HCT116 (cell line): Measurements from ENCODE around the gene SLC25A21. TPM values are rescaled to one million over a fixed set of nuclear protein-coding genes. Genes with fewer than 3 reads are reported as not detected.

ENCODE experiments used
- ATAC-seq: fragments of 200-7000 bp; cut with Tn5 transposase; 2 replicates; pipeline ENCODE4 v1.9.1; 2020; ENCODE audit warnings: mild to moderate bottlenecking, moderate library complexity
- BruUV-seq: library from RNA; stranded (reverse); fragments of 400-500 nt; replicated peaks from 2 replicates; lab custom pipeline; 2021; lab: Mats Ljungman, UMichigan
- CTCF ChIA-PET: fragments of 300-600 bp; sonication (Branson Sonifier 250); formaldehyde crosslinking; loops from one replicate; lab custom pipeline; 2021; ENCODE audit warnings: antibody characterized with exemption; lab: Charles Lee
- POLR2A ChIA-PET: fragments of 300-600, 350-600 bp; sonication (Branson Sonifier 250); formaldehyde crosslinking; loops from one replicate; lab custom pipeline; 2021; ENCODE audit warnings: antibody characterized with exemption; lab: Charles Lee
- RAD21 ChIA-PET, 2 experiments: fragments of 300-600 bp; sonication (Branson Sonifier 250); formaldehyde crosslinking; loops; one replicate each; lab custom pipeline; 2023; ENCODE audit warnings: low total read pairs in 2 of 2; ENCODE audit not compliant: uncharacterized antibody in 2 of 2, unreplicated experiment in 2 of 2, low non-redundant PET in 1 of 2; lab: Charles Lee
- DNase-seq: peaks from one replicate; pipeline ENCODE4 v3.0.0-alpha.2; 2010; ENCODE audit warnings: low read depth, low spot score
- H2AFZ ChIP-seq: fragments of 200-600 bp; shearing (Covaris generic), sonication (generic); 2 replicates; pipeline ENCODE4 v1.6.1; 2017; ENCODE audit warnings: low read depth, mixed run types, mixed read lengths, antibody characterized with exemption, low read length; ENCODE audit not compliant: poor library complexity, severe bottlenecking
- H3K27ac ChIP-seq: 2 replicates; pipeline ENCODE4 v1.5.1; 2012; ENCODE audit warnings: low read depth, low read length
- H3K27me3 ChIP-seq: fragments of 200-600 bp; sonication (generic); 2 replicates; pipeline ENCODE4 v1.6.1; 2016; ENCODE audit warnings: mixed run types, low read length, mixed read lengths; ENCODE audit not compliant: insufficient read depth
- H3K36me3 ChIP-seq, 2 experiments: fragments of 200-500 bp in 1 of 2; fragments of 200-600 bp in 1 of 2; sonication (Bioruptor generic) in 1 of 2; sonication (generic) in 1 of 2; 2 replicates each; pipeline versions ENCODE4 v1.5.1 to v1.6.1; 2014 to 2016; ENCODE audit warnings: low read length in 2 of 2, inconsistent platforms in 1 of 2, mixed read lengths in 1 of 2, mixed run types in 1 of 2; ENCODE audit not compliant: insufficient read depth in 2 of 2, control insufficient read depth in 1 of 2
- H3K4me1 ChIP-seq, 2 experiments: fragments of 200-600 bp in 1 of 2; sonication (generic) in 1 of 2; 2 replicates each; pipeline versions ENCODE4 v1.5.1 to v1.6.1; 2012 to 2017; ENCODE audit warnings: low read length in 2 of 2, inconsistent platforms in 1 of 2, mild to moderate bottlenecking in 1 of 2, mixed read lengths in 1 of 2, mixed run types in 1 of 2, moderate library complexity in 1 of 2; ENCODE audit not compliant: insufficient read depth in 2 of 2, control insufficient read depth in 1 of 2
- H3K4me2 ChIP-seq: fragments of 200-600 bp; sonication (generic); 2 replicates; pipeline ENCODE4 v1.6.1; 2017; ENCODE audit warnings: mixed run types, low read length, mixed read lengths
- H3K4me3 ChIP-seq, 2 experiments: fragments of 200-600 bp in 1 of 2; sonication (generic) in 1 of 2; replicated peaks in 1 of 2; 2 replicates each; pipeline ENCODE4 v1.5.1; 2011 to 2016; ENCODE audit warnings: low read length in 2 of 2, control low read depth in 1 of 2, low read depth in 1 of 2, mild to moderate bottlenecking in 1 of 2, mixed read lengths in 1 of 2, mixed run types in 1 of 2
- H3K79me2 ChIP-seq: fragments of 200-600 bp; sonication (generic); 2 replicates; pipeline ENCODE4 v1.6.1; 2017; ENCODE audit warnings: mild to moderate bottlenecking, mixed run types, low read length, moderate library complexity, mixed read lengths; ENCODE audit not compliant: insufficient read depth
- H3K9ac ChIP-seq: fragments of 200-600 bp; sonication (generic); 2 replicates; pipeline ENCODE4 v1.6.1; 2016; ENCODE audit warnings: low read length, mixed read lengths
- H3K9me2 ChIP-seq: fragments of 200-600 bp; sonication (generic), shearing (Covaris generic); 2 replicates; pipeline ENCODE4 v1.6.1; 2017; ENCODE audit warnings: mixed run types, mild to moderate bottlenecking, moderate library complexity; ENCODE audit not compliant: insufficient read depth
- H3K9me3 ChIP-seq, 2 experiments: fragments of 200-500 bp in 1 of 2; fragments of 200-600 bp in 1 of 2; sonication (Bioruptor generic) in 1 of 2; sonication (generic) in 1 of 2; 2 replicates each; pipeline ENCODE4 v1.6.1; 2014 to 2017; ENCODE audit warnings: low read length in 2 of 2, mixed read lengths in 2 of 2, inconsistent platforms in 1 of 2, low read depth in 1 of 2, mild to moderate bottlenecking in 1 of 2, mixed run types in 1 of 2, moderate library complexity in 1 of 2; ENCODE audit not compliant: control insufficient read depth in 1 of 2, insufficient read depth in 1 of 2
- H4K20me1 ChIP-seq: fragments of 200-600 bp; sonication (generic), shearing (Covaris generic); 2 replicates; pipeline ENCODE4 v1.6.1; 2017; ENCODE audit warnings: mixed run types, mild to moderate bottlenecking, moderate library complexity; ENCODE audit not compliant: insufficient read depth
- CBX3 ChIP-seq: IDR thresholded peaks from 2 replicates; pipeline ENCODE4 v1.6.1; 2012; ENCODE audit warnings: low read depth
- CEBPB ChIP-seq: IDR thresholded peaks from 2 replicates; pipeline ENCODE4 v1.6.1; 2012; ENCODE audit warnings: low read depth
- EGR1 ChIP-seq: IDR thresholded peaks from 2 replicates; pipeline ENCODE4 v1.6.1; 2012; ENCODE audit warnings: low read depth
- EZH2 ChIP-seq: fragments of 200-600 bp; sonication (generic); IDR thresholded peaks from 2 replicates; pipeline ENCODE4 v1.6.1; 2017; ENCODE audit warnings: antibody characterized with exemption, mixed run types
- FOSL1 ChIP-seq: IDR thresholded peaks from 2 replicates; pipeline ENCODE4 v1.6.1; 2012; ENCODE audit warnings: low read depth
- JUND ChIP-seq: IDR thresholded peaks from 2 replicates; pipeline ENCODE4 v1.6.1; 2012
- POLR2A ChIP-seq: IDR thresholded peaks from 2 replicates; pipeline ENCODE4 v1.7.0; 2011; ENCODE audit warnings: borderline replicate concordance; ENCODE audit not compliant: insufficient read depth, insufficient read length; ENCODE audit errors: extremely low read depth
- POLR2AphosphoS5 ChIP-seq: IDR thresholded peaks from 2 replicates; pipeline ENCODE4 v1.6.1; 2011; ENCODE audit warnings: mild to moderate bottlenecking, low read depth, low read length, moderate library complexity
- RAD21 ChIP-seq: IDR thresholded peaks from 2 replicates; pipeline ENCODE4 v1.6.1; 2012; ENCODE audit warnings: low read depth, mild to moderate bottlenecking
- SIN3A ChIP-seq: IDR thresholded peaks from 2 replicates; pipeline ENCODE4 v1.6.1; 2012; ENCODE audit warnings: low read depth
- SP1 ChIP-seq: IDR thresholded peaks from 2 replicates; pipeline ENCODE4 v1.6.1; 2012; ENCODE audit warnings: low read depth
- SRF ChIP-seq: IDR thresholded peaks from 2 replicates; pipeline ENCODE4 v1.6.1; 2012; ENCODE audit warnings: low read depth
- TCF7L2 ChIP-seq: IDR thresholded peaks from 2 replicates; pipeline ENCODE4 v1.7.0; 2011; ENCODE audit warnings: borderline replicate concordance, inconsistent platforms; ENCODE audit not compliant: insufficient read depth, insufficient read length; ENCODE audit errors: extremely low read depth
- YY1 ChIP-seq: IDR thresholded peaks from 2 replicates; pipeline ENCODE4 v1.6.1; 2011; ENCODE audit warnings: low read length, low read depth, moderate library complexity, mild to moderate bottlenecking; ENCODE audit not compliant: insufficient replicate concordance; ENCODE audit errors: extremely low read depth
- ZFX ChIP-seq: fragments of 450-650 bp; IDR thresholded peaks from 2 replicates; pipeline ENCODE4 v1.6.1; 2017
- intact Hi-C: fragments of 100-400 bp; cut with micrococcal nuclease; formaldehyde crosslinking; loops from 2 replicates; pipeline ENCODE4 v1.10.0; 2022
- total RNA-seq: library from RNA; stranded (reverse); gene quantifications from one replicate; pipeline ENCODE4 v1.2.1, GENCODE V29; 2021; ENCODE audit not compliant: unreplicated experiment
- TF ChIP-seq, protein P1 (sequence below), 3 experiments: fragments of 200-600 bp in 1 of 3; sonication (generic) in 1 of 3; IDR thresholded peaks in 2 of 3; conservative IDR thresholded peaks in 1 of 3; 2 replicates each; pipeline ENCODE4 v1.5.1; 2012 to 2017; ENCODE audit warnings: low read depth in 2 of 3, low read length in 2 of 3, antibody characterized with exemption in 1 of 3, borderline replicate concordance in 1 of 3, control low read depth in 1 of 3, mild to moderate bottlenecking in 1 of 3, mixed read lengths in 1 of 3, mixed run types in 1 of 3, moderate library complexity in 1 of 3; ENCODE audit not compliant: insufficient read depth in 1 of 3
- TF ChIP-seq, protein P2 (sequence below): IDR thresholded peaks from 2 replicates; pipeline ENCODE4 v1.6.1; 2012; ENCODE audit warnings: low read depth
- TF ChIP-seq, protein P3 (sequence below): IDR thresholded peaks from 2 replicates; pipeline ENCODE4 v1.6.1; 2012

Gene SLC25A21
- total RNA-seq, 1 experiment from 2014 or later: 3.5 TPM

DNA sequence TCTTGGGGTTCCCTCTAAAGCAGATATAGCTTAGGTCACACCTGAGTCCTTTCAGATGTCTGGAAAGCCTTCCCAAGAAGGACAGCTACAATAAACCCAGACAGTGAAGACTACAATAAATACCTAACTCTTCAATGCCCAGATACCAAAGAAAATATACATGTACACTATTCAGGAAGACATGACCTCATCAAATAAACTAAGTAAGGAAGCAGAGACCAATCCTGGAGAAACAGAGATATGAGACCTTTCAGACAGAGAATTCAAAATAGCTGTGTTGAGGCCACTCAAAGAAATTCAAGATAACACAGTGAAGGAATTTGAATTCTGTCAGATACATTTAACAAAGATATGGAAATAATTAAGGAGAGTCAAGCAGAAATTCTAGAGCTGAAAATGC is 40.6 kb upstream of the SLC25A21 start:
- ChIA-PET CTCF (interaction anchor here (1.5 kb wide), 1 partner anchor 17 kb away, joined by 4 read pairs; no protein-coding TSS in a partner anchor), RAD21 (no interaction called here), POLR2A (no interaction called here)
- Histone ChIP-seq H3K79me2 (0 out of 2 replicates have a peak, but pooled peaks cover 7% of the 10 kb centered on the region), H2AFZ (no peak overlapping the region), H4K20me1 (no peaks in the 10 kb centered on the region), H3K9ac (no peak overlapping the region), H3K27me3 (no peaks in the 10 kb centered on the region), H3K4me3 (no peak overlapping the region), H3K27ac (no peak overlapping the region), H3K9me3 (no peaks in the 10 kb centered on the region), H3K36me3 (no peaks in the 10 kb centered on the region), H3K4me2 (no peak overlapping the region), H3K9me2 (no peaks in the 10 kb centered on the region), H3K4me1 (no peaks in the 10 kb centered on the region)
- TF ChIP-seq FOSL1 (no peak), CBX3 (no peak), POLR2AphosphoS5 (no peak), JUND (no peak), EGR1 (no peak), EZH2 (no peak), SRF (no peak), TCF7L2 (no peak), YY1 (no peak)
- intact Hi-C loops: no loop called here
- no TSS peak for BruUV-seq
- DNase-seq (no peak), ATAC-seq (no peak)

DNA sequence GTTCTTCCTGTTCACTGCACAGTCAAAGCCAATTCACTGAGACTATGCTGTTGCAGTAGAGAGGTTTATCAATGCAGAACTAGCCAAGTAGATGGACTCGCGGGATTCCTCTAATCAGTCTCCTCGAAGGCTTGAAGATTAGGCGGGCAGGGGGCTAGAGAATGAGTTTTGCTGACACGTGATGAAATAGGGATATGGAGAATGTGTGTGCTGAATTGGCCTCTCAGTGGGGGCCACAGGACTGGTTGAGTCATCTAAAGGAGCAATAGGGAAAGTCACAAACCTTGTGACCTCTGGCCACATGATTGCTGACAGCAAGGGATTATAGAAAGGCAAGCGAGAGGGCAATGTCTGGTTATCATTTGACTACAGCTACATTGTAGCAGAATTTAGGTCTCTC is 38.0 kb upstream of the SLC25A21 start:
- H3K4me1 ChIP-seq: no peaks in the 10 kb centered on the region
- H3K27me3 ChIP-seq: no peaks in the 10 kb centered on the region
- peaks cover 23% of the 10 kb centered on the region for H3K79me2 ChIP-seq
- ChIA-PET CTCF (no interaction called here), POLR2A (no interaction called here), RAD21 (no interaction called here)
- DNase-seq (no peak), ATAC-seq (no peak)
- H3K36me3 ChIP-seq: no peaks in the 10 kb centered on the region
- intact Hi-C loops: no loop called here
- no peak overlapping the region for H3K4me2 ChIP-seq
- H3K9me2 ChIP-seq: no peaks in the 10 kb centered on the region
- no peak overlapping the region for H2AFZ ChIP-seq
- no peak overlapping the region for H3K27ac ChIP-seq
- H4K20me1 ChIP-seq: no peaks in the 10 kb centered on the region
- BruUV-seq: no TSS peak
- no peak overlapping the region for H3K9ac ChIP-seq
- H3K9me3 ChIP-seq: peaks cover 11 to 12% of the 10 kb centered on the region in 2 experiments; a peak in 2 of 4 replicates
- H3K4me3 ChIP-seq: no peak overlapping the region
- TF ChIP-seq, protein P1, sequence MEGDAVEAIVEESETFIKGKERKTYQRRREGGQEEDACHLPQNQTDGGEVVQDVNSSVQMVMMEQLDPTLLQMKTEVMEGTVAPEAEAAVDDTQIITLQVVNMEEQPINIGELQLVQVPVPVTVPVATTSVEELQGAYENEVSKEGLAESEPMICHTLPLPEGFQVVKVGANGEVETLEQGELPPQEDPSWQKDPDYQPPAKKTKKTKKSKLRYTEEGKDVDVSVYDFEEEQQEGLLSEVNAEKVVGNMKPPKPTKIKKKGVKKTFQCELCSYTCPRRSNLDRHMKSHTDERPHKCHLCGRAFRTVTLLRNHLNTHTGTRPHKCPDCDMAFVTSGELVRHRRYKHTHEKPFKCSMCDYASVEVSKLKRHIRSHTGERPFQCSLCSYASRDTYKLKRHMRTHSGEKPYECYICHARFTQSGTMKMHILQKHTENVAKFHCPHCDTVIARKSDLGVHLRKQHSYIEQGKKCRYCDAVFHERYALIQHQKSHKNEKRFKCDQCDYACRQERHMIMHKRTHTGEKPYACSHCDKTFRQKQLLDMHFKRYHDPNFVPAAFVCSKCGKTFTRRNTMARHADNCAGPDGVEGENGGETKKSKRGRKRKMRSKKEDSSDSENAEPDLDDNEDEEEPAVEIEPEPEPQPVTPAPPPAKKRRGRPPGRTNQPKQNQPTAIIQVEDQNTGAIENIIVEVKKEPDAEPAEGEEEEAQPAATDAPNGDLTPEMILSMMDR (IDR thresholded peaks at IDR 0.05 in 2 of 3, conservative IDR thresholded peaks at IDR 0.05 in 1 of 3; ENCODE audit: borderline replicate concordance in 1 of 3, insufficient read depth in 1 of 3, low read depth in 2 of 3, low read length in 2 of 3): no peak
- no peak for TF ChIP-seq EGR1
- TF ChIP-seq, protein P2, sequence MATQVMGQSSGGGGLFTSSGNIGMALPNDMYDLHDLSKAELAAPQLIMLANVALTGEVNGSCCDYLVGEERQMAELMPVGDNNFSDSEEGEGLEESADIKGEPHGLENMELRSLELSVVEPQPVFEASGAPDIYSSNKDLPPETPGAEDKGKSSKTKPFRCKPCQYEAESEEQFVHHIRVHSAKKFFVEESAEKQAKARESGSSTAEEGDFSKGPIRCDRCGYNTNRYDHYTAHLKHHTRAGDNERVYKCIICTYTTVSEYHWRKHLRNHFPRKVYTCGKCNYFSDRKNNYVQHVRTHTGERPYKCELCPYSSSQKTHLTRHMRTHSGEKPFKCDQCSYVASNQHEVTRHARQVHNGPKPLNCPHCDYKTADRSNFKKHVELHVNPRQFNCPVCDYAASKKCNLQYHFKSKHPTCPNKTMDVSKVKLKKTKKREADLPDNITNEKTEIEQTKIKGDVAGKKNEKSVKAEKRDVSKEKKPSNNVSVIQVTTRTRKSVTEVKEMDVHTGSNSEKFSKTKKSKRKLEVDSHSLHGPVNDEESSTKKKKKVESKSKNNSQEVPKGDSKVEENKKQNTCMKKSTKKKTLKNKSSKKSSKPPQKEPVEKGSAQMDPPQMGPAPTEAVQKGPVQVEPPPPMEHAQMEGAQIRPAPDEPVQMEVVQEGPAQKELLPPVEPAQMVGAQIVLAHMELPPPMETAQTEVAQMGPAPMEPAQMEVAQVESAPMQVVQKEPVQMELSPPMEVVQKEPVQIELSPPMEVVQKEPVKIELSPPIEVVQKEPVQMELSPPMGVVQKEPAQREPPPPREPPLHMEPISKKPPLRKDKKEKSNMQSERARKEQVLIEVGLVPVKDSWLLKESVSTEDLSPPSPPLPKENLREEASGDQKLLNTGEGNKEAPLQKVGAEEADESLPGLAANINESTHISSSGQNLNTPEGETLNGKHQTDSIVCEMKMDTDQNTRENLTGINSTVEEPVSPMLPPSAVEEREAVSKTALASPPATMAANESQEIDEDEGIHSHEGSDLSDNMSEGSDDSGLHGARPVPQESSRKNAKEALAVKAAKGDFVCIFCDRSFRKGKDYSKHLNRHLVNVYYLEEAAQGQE: no peak
- TF ChIP-seq SRF: no peak
- no peak for TF ChIP-seq RAD21
- no peak for TF ChIP-seq POLR2A
- no peak for TF ChIP-seq SP1
- no peak for TF ChIP-seq SIN3A
- TF ChIP-seq CEBPB: no peak
- TF ChIP-seq, protein P3, sequence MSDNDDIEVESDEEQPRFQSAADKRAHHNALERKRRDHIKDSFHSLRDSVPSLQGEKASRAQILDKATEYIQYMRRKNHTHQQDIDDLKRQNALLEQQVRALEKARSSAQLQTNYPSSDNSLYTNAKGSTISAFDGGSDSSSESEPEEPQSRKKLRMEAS: no peak
- TF ChIP-seq JUND: no peak
- no peak for TF ChIP-seq ZFX
- TF ChIP-seq TCF7L2: no peak
